Measurements from ENCODE around the gene RASA3. TPM values are rescaled to one million over a fixed set of nuclear protein-coding genes. Genes with fewer than 3 reads are reported as not detected.

Gene RASA3
- total and polyA plus RNA-seq, 2 of the 4 experiments (the other 2 are of a cell fraction), result 21.0 to 31.4 TPM

DNA sequence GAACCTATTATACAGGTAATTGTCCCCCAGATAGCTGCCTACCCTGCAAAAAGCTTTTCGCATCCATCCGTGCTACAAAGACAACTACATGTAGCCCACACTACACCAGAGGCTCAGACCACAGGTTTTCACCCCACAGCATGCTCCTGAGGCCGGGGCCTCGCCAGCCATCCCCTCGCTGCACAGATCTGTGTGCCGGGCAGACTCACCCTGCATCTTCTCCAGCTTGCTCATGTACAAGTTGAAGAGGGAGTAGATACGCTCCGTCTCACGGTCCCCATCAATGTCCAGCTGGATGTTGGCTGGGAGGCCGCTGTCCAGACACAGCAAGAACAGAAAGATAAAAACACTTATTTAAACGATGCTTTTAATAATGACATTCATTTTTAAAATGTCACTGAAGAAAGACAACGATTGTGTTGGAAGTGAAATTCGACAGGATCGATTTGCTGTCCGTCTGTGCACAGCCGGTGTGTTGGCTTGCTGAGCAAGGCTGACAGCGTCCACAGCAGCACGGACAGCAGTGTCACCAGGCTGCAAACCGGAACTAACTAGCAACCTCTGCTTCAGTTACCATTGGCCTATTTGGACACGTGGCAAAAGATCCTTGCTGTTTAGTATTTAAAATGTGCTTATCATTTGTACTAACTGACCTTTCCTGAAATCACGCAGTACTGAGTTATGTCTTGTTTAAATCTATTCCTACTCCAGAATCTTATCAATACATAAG is 140.0 kb downstream of the RASA3 start:
- in situ Hi-C loops (cut with MboI; ENCODE audit: low sequenced_read_pairs), result no loop called here
- ChIA-PET CTCF (no interaction called here), POLR2A (ENCODE audit: unreplicated experiment) (no interaction called here)
- H3K9me3 ChIP-seq (ENCODE audit: control insufficient read depth, insufficient read depth, low read length), result no peaks in the 10 kb centered on the region
- H2AK5ac ChIP-seq (ENCODE audit: low read depth, low read length), result no peak overlapping the region
- no peak overlapping the region for H3K18ac ChIP-seq (ENCODE audit: low read depth, low read length)
- no peak overlapping the region for H2AK9ac ChIP-seq (replicated peaks; ENCODE audit: low read depth, low read length, poor library complexity)
- DNase-seq (no peak), ATAC-seq (ENCODE audit: low read depth) (no peak)
- peaks cover 8% of the 10 kb centered on the region for H3K9me1 ChIP-seq (ENCODE audit: insufficient read depth, low read length)
- H2BK120ac ChIP-seq (ENCODE audit: low read depth, low read length), result no peak overlapping the region
- no peak for TF ChIP-seq BHLHE40 (IDR thresholded peaks at IDR 0.05; ENCODE audit: low read depth, low read length)
- TF ChIP-seq, protein P1, sequence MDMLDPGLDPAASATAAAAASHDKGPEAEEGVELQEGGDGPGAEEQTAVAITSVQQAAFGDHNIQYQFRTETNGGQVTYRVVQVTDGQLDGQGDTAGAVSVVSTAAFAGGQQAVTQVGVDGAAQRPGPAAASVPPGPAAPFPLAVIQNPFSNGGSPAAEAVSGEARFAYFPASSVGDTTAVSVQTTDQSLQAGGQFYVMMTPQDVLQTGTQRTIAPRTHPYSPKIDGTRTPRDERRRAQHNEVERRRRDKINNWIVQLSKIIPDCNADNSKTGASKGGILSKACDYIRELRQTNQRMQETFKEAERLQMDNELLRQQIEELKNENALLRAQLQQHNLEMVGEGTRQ (IDR thresholded peaks at IDR 0.05; ENCODE audit: low read depth, low read length), result no peak
- no peak for TF ChIP-seq NFE2L2 (IDR thresholded peaks at IDR 0.05; ENCODE audit: low read depth, low read length)
- no peak for TF ChIP-seq RAD21 (IDR thresholded peaks at IDR 0.05; ENCODE audit: low read length)
- no peak for TF ChIP-seq RFX5 (IDR thresholded peaks at IDR 0.05; ENCODE audit: low read depth, low read length)
- no peak for TF ChIP-seq CHD1 (IDR thresholded peaks at IDR 0.05; ENCODE audit: low read depth, low read length)
- no peak for TF ChIP-seq FOS (IDR thresholded peaks at IDR 0.05; ENCODE audit: low read depth, low read length)
- TF ChIP-seq POLR2A (IDR thresholded peaks at IDR 0.05; ENCODE audit: low read depth, low read length), result no peak
- TF ChIP-seq MXI1 (IDR thresholded peaks at IDR 0.05; ENCODE audit: borderline replicate concordance, low read depth, low read length), result no peak
- no peak for TF ChIP-seq RCOR1 (IDR thresholded peaks at IDR 0.05; ENCODE audit: insufficient replicate concordance, low read length)
- no peak for TF ChIP-seq CEBPB (IDR thresholded peaks at IDR 0.05; ENCODE audit: low read depth, low read length)
- TF ChIP-seq SMC3 (IDR thresholded peaks at IDR 0.05; ENCODE audit: low read depth, low read length), result no peak
- TF ChIP-seq MAZ (IDR thresholded peaks at IDR 0.05; ENCODE audit: borderline replicate concordance, low read depth, low read length), result no peak
- TF ChIP-seq, protein P2, sequence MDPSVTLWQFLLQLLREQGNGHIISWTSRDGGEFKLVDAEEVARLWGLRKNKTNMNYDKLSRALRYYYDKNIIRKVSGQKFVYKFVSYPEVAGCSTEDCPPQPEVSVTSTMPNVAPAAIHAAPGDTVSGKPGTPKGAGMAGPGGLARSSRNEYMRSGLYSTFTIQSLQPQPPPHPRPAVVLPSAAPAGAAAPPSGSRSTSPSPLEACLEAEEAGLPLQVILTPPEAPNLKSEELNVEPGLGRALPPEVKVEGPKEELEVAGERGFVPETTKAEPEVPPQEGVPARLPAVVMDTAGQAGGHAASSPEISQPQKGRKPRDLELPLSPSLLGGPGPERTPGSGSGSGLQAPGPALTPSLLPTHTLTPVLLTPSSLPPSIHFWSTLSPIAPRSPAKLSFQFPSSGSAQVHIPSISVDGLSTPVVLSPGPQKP (IDR thresholded peaks at IDR 0.05; ENCODE audit: borderline replicate concordance, low read depth, low read length), result no peak
- TF ChIP-seq MAFK (IDR thresholded peaks at IDR 0.05; ENCODE audit: low read depth, low read length), result no peak
- TF ChIP-seq, protein P3, sequence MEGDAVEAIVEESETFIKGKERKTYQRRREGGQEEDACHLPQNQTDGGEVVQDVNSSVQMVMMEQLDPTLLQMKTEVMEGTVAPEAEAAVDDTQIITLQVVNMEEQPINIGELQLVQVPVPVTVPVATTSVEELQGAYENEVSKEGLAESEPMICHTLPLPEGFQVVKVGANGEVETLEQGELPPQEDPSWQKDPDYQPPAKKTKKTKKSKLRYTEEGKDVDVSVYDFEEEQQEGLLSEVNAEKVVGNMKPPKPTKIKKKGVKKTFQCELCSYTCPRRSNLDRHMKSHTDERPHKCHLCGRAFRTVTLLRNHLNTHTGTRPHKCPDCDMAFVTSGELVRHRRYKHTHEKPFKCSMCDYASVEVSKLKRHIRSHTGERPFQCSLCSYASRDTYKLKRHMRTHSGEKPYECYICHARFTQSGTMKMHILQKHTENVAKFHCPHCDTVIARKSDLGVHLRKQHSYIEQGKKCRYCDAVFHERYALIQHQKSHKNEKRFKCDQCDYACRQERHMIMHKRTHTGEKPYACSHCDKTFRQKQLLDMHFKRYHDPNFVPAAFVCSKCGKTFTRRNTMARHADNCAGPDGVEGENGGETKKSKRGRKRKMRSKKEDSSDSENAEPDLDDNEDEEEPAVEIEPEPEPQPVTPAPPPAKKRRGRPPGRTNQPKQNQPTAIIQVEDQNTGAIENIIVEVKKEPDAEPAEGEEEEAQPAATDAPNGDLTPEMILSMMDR (conservative IDR thresholded peaks at IDR 0.05; ENCODE audit: low read depth, low read length), result no peak
- H3K27me3 ChIP-seq (ENCODE audit: control insufficient read depth, insufficient read depth, low read length), result no peaks in the 10 kb centered on the region
- peaks cover 27 to 47% of the 10 kb centered on the region in 2 experiments for H3K79me1 ChIP-seq (ENCODE audit: low read depth in 1 of 2, low read length in 2 of 2)
- H3K4me3 ChIP-seq (ENCODE audit: insufficient read depth, low read depth, low read length), result no peak overlapping the region
- 85% methylated on average over 4 of the region's 21 CpGs; no CpG with 5 or more reads in 1 of the 2 experiments for WGBS, 2 experiments (ENCODE audit: extremely low coverage in 2 of 2, insufficient read length in 1 of 2)
- H2BK15ac ChIP-seq (ENCODE audit: low read depth, low read length), result no peak overlapping the region
- H4K20me1 ChIP-seq (ENCODE audit: insufficient read depth, low read length), result peaks cover 16% of the 10 kb centered on the region; the same call in 1 of the 2 replicates
- no peak overlapping the region for H4K8ac ChIP-seq (ENCODE audit: low read depth in 2 of 2, low read length in 2 of 2)
- no peak overlapping the region for H3K14ac ChIP-seq (replicated peaks; ENCODE audit: low read depth, low read length)
- dilution Hi-C loops (cut with HindIII; ENCODE audit: low sequenced_read_pairs, unreplicated experiment), result no loop called here
- H3K56ac ChIP-seq (ENCODE audit: extremely low read depth, insufficient read depth, low read length), result no peak overlapping the region
- H3K36me3 ChIP-seq (ENCODE audit: control insufficient read depth, insufficient read depth, low read length), result peaks cover 60% of the 10 kb centered on the region
- H2AFZ ChIP-seq (replicated peaks; ENCODE audit: low read length, poor library complexity), result no peak overlapping the region
- no peak overlapping the region for H3K27ac ChIP-seq (ENCODE audit: insufficient read depth, low read length)
- no peak overlapping the region for H3K4ac ChIP-seq (ENCODE audit: low read depth, low read length)
- no peak overlapping the region for H4K5ac ChIP-seq (ENCODE audit: low read depth, low read length)
- H2BK5ac ChIP-seq (ENCODE audit: low read depth, low read length, poor library complexity, severe bottlenecking), result no peak overlapping the region
- H3K4me1 ChIP-seq (ENCODE audit: control insufficient read depth, insufficient read depth, low read length), result no peaks in the 10 kb centered on the region
- no TSS peak for BruUV-seq (replicated peaks)
- no peak overlapping the region for H4K91ac ChIP-seq (ENCODE audit: insufficient read depth, low read depth, low read length)
- no peak overlapping the region for H3K9ac ChIP-seq (ENCODE audit: low read depth, low read length)
- no peak overlapping the region for H3K4me2 ChIP-seq (ENCODE audit: low read depth, low read length)
- intact Hi-C loops (cut with micrococcal nuclease), result no loop called here
- no peak overlapping the region for H3K23ac ChIP-seq (ENCODE audit: low read depth, low read length)
- H2BK20ac ChIP-seq (ENCODE audit: low read depth, low read length), result no peak overlapping the region

Measured in IMR-90 (cell line).